H9 (cell line): Measurements from ENCODE around the gene HNRNPF. TPM values are rescaled to one million over a fixed set of nuclear protein-coding genes. Genes with fewer than 3 reads are reported as not detected.
A peak's percentile ranks its signal among the peaks of the same experiment; 100 is the strongest.

Source experiments
- DNase-seq: peaks from one replicate; pipeline ENCODE4 v3.0.0-alpha.2; 2017
- H2AFZ ChIP-seq: one replicate; pipeline ENCODE4 v1.6.1; 2013; ENCODE audit warnings: mild to moderate bottlenecking, low read length, control low read depth, moderate library complexity
- H2AK5ac ChIP-seq: 2 replicates; pipeline ENCODE4 v1.6.1; 2013; ENCODE audit warnings: low read length, control low read depth, mixed read lengths; ENCODE audit not compliant: insufficient read length
- H2BK120ac ChIP-seq: one replicate; pipeline ENCODE4 v1.6.1; 2013; ENCODE audit warnings: low read depth, mild to moderate bottlenecking, low read length, control low read depth, inconsistent platforms; ENCODE audit not compliant: poor library complexity, severe bottlenecking
- H2BK12ac ChIP-seq: 2 replicates; pipeline ENCODE4 v1.6.1; 2013; ENCODE audit warnings: low read length, control low read depth, mixed read lengths, low read depth; ENCODE audit not compliant: insufficient read length
- H2BK15ac ChIP-seq: 2 replicates; pipeline ENCODE4 v1.6.1; 2013; ENCODE audit warnings: low read depth, low read length, control low read depth
- H2BK20ac ChIP-seq: one replicate; pipeline ENCODE4 v1.6.1; 2013; ENCODE audit warnings: low read depth, mild to moderate bottlenecking, low read length, control low read depth, inconsistent platforms; ENCODE audit not compliant: poor library complexity, severe bottlenecking
- H2BK5ac ChIP-seq: 2 replicates; pipeline ENCODE4 v1.6.1; 2013; ENCODE audit warnings: low read length, control low read depth, mixed read lengths; ENCODE audit not compliant: insufficient read length
- H3K14ac ChIP-seq: 2 replicates; pipeline ENCODE4 v1.6.1; 2013; ENCODE audit warnings: low read length, control low read depth; ENCODE audit not compliant: insufficient read depth
- H3K18ac ChIP-seq: 2 replicates; pipeline ENCODE4 v1.6.1; 2013; ENCODE audit warnings: low read depth, mild to moderate bottlenecking, mixed read lengths, low read length, control low read depth; ENCODE audit not compliant: insufficient read length
- H3K23ac ChIP-seq: 2 replicates; pipeline ENCODE4 v1.6.1; 2013; ENCODE audit warnings: low read length, control low read depth, mixed read lengths, low read depth; ENCODE audit not compliant: insufficient read length
- H3K23me2 ChIP-seq: 2 replicates; pipeline ENCODE4 v1.6.1; 2013; ENCODE audit warnings: low read depth, mild to moderate bottlenecking, mixed read lengths, low read length, control low read depth; ENCODE audit not compliant: insufficient read length, poor library complexity, severe bottlenecking
- H3K27ac ChIP-seq: 2 replicates; pipeline ENCODE4 v1.5.1; 2013; ENCODE audit warnings: low read length, control low read depth, mixed read lengths, low read depth; ENCODE audit not compliant: insufficient read length
- H3K27me3 ChIP-seq: 2 replicates; pipeline ENCODE4 v1.6.1; 2013; ENCODE audit warnings: low read length, control low read depth, inconsistent platforms; ENCODE audit not compliant: insufficient read depth
- H3K4ac ChIP-seq: 2 replicates; pipeline ENCODE4 v1.6.1; 2013; ENCODE audit warnings: low read depth, mild to moderate bottlenecking, control low read depth, inconsistent platforms, low read length, moderate library complexity
- H3K4me1 ChIP-seq: 2 replicates; pipeline ENCODE4 v1.6.1; 2013; ENCODE audit warnings: low read length, control low read depth, inconsistent platforms; ENCODE audit not compliant: insufficient read depth
- H3K4me2 ChIP-seq: 2 replicates; pipeline ENCODE4 v1.6.1; 2013; ENCODE audit warnings: low read length, control low read depth, mixed read lengths; ENCODE audit not compliant: insufficient read length, insufficient read depth
- H3K56ac ChIP-seq: 2 replicates; pipeline ENCODE4 v1.6.1; 2013; ENCODE audit warnings: low read depth, mild to moderate bottlenecking, mixed read lengths, low read length, control low read depth; ENCODE audit not compliant: insufficient read length
- H3K79me1 ChIP-seq: 2 replicates; pipeline ENCODE4 v1.6.1; 2013; ENCODE audit warnings: low read depth, mild to moderate bottlenecking, moderate library complexity, low read length, control low read depth, inconsistent platforms; ENCODE audit not compliant: insufficient read depth, poor library complexity, severe bottlenecking
- H3K79me2 ChIP-seq: 2 replicates; pipeline ENCODE4 v1.6.1; 2013; ENCODE audit warnings: low read length, control low read depth, inconsistent platforms; ENCODE audit not compliant: insufficient read depth
- H3K9ac ChIP-seq: 2 replicates; pipeline ENCODE4 v1.6.1; 2013; ENCODE audit warnings: low read length, control low read depth, mixed read lengths; ENCODE audit not compliant: insufficient read length; ENCODE audit errors: extremely low read depth
- H3K9me3 ChIP-seq: one replicate; pipeline ENCODE4 v1.6.1; 2013; ENCODE audit warnings: low read depth, low read length, inconsistent platforms; ENCODE audit not compliant: control insufficient read depth
- H3T11ph ChIP-seq: one replicate; pipeline ENCODE4 v1.6.1; 2013; ENCODE audit warnings: mild to moderate bottlenecking, low read length, control low read depth, inconsistent platforms
- H4K20me1 ChIP-seq: one replicate; pipeline ENCODE4 v1.6.1; 2013; ENCODE audit not compliant: control insufficient read depth, insufficient read length, insufficient read depth
- H4K5ac ChIP-seq: 2 replicates; pipeline ENCODE4 v1.6.1; 2013; ENCODE audit warnings: low read depth, mild to moderate bottlenecking, mixed read lengths, low read length, control low read depth; ENCODE audit not compliant: insufficient read length
- H4K8ac ChIP-seq: replicated peaks from 2 replicates; pipeline ENCODE4 v1.6.1; 2013; ENCODE audit warnings: low read length, control low read depth, mixed read lengths, low read depth; ENCODE audit not compliant: insufficient read length
- H4K91ac ChIP-seq: 2 replicates; pipeline ENCODE4 v1.6.1; 2013; ENCODE audit warnings: low read depth, mild to moderate bottlenecking, moderate library complexity, mixed read lengths, low read length, control low read depth; ENCODE audit not compliant: insufficient read length
- H3K27ac Mint-ChIP-seq, 3 experiments: 2 replicates in 2 of 3; 3 replicates in 1 of 3; pipeline ENCODE4 v1.8.0; 2020 to 2021; ENCODE audit warnings: mixed read lengths in 3 of 3, mild to moderate bottlenecking in 1 of 3, moderate library complexity in 1 of 3
- H3K27me3 Mint-ChIP-seq: 2 replicates; pipeline ENCODE4 v1.8.0; 2021; ENCODE audit warnings: low read depth, mild to moderate bottlenecking, moderate library complexity, mixed read lengths
- H3K36me3 Mint-ChIP-seq, 3 experiments: 2 replicates in 2 of 3; 3 replicates in 1 of 3; pipeline ENCODE4 v1.8.0; 2020 to 2021; ENCODE audit warnings: low read depth in 3 of 3, mixed read lengths in 3 of 3; ENCODE audit not compliant: insufficient read depth in 1 of 3
- H3K4me1 Mint-ChIP-seq, 2 experiments: 2 replicates each; pipeline ENCODE4 v1.8.0; 2020; ENCODE audit warnings: mixed read lengths in 2 of 2
- H3K4me3 Mint-ChIP-seq, 2 experiments: 2 replicates in 1 of 2; 3 replicates in 1 of 2; pipeline ENCODE4 v1.8.0; 2020 to 2021; ENCODE audit warnings: mild to moderate bottlenecking in 2 of 2, mixed read lengths in 2 of 2, moderate library complexity in 1 of 2
- H3K9me3 Mint-ChIP-seq, 2 experiments: 2 replicates in 1 of 2; 3 replicates in 1 of 2; pipeline ENCODE4 v1.8.0; 2020; ENCODE audit warnings: mild to moderate bottlenecking in 2 of 2, mixed read lengths in 2 of 2, moderate library complexity in 1 of 2
- CTCF ChIP-seq: fragments of 200-600 bp; sonication (generic); conservative IDR thresholded peaks from 3 replicates; pipeline ENCODE4 v1.8.0; 2021; ENCODE audit warnings: antibody characterized with exemption, mild to moderate bottlenecking
- WGBS: extraction: QIAGEN DNeasy Blood & Tissue Kit; methylation state at CpG from one replicate; pipeline ENCODE4 v1.1.7; 2013; ENCODE audit warnings: missing lambda C conversion rate, low lambda C conversion rate, mixed read lengths; ENCODE audit not compliant: insufficient read length; ENCODE audit errors: extremely low coverage; 5-methylcytosine and 5-hydroxymethylcytosine counted together
- total RNA-seq: library from RNA; stranded (reverse); gene quantifications from 2 replicates; pipeline ENCODE4 v1.2.1, GENCODE V29; 2021

The HNRNPF gene
- total RNA-seq, 1 experiment from 2014 or later, result 411 TPM

- Histone ChIP-seq H4K8ac (no peak overlapping the region), H3K9me3 (no peaks in the 10 kb centered on the region), H3K14ac (no peak overlapping the region), H3K4me2 (no peak overlapping the region), H2AFZ (no peak overlapping the region), H3K27me3 (no peaks in the 10 kb centered on the region), H4K91ac (no peak overlapping the region), H2BK20ac (no peak overlapping the region), H3K27ac (no peak overlapping the region), H4K20me1 (no peaks in the 10 kb centered on the region), H4K5ac (no peak overlapping the region), H2BK5ac (no peak overlapping the region), H3K4me1 (no peaks in the 10 kb centered on the region; the same call in 1 of the 2 replicates), H3K23me2 (no peaks in the 10 kb centered on the region), H3K9ac (no peak overlapping the region), H3K18ac (no peak overlapping the region), H2BK12ac (no peak overlapping the region), H3K56ac (no peak overlapping the region), H2AK5ac (no peak overlapping the region), H3T11ph (no peak overlapping the region), H3K4ac (no peak overlapping the region), H3K23ac (no peak overlapping the region), H2BK15ac (no peak overlapping the region), H2BK120ac (no peak overlapping the region), H3K79me2 (peaks cover 26% of the 10 kb centered on the region), H3K79me1 (peaks cover 7% of the 10 kb centered on the region)
- Mint-ChIP-seq H3K4me1 (peaks cover 31 to 33% of the 10 kb centered on the region in 2 experiments), H3K9me3 (no peaks in the 10 kb centered on the region), H3K27me3 (peaks cover 2% of the 10 kb centered on the region; the same call in 1 of the 2 replicates), H3K27ac (peak overlapping the region in 2 of 3 experiments; percentile 16 to 92; a peak in 4 of 7 replicates), H3K4me3 (0 out of 5 replicates have a peak overlapping the region, but pooled peaks of 1 of the 2 experiments have one; percentile 1), H3K36me3 (peaks cover 73 to 98% (median 92%) of the 10 kb centered on the region in 3 experiments)
- TF ChIP-seq CTCF, result no peak
- DNase-seq, result no peak
- no CpG with 5 or more reads among the region's 5 CpGs for WGBS
Measured at GRCh38 chr10:43390333-43390732, 18.7 kb downstream of the HNRNPF start.
